HG02852 (cell line): ENCODE measurements around the gene LSM7.

Experiments used
- ATAC-seq: cut with Tn5 transposase; IDR thresholded peaks from one replicate; pipeline ENCODE4 v1.9.1; 2021; ENCODE audit warnings: mild to moderate bottlenecking, moderate library complexity; ENCODE audit not compliant: unreplicated experiment

Gene LSM7

DNA sequence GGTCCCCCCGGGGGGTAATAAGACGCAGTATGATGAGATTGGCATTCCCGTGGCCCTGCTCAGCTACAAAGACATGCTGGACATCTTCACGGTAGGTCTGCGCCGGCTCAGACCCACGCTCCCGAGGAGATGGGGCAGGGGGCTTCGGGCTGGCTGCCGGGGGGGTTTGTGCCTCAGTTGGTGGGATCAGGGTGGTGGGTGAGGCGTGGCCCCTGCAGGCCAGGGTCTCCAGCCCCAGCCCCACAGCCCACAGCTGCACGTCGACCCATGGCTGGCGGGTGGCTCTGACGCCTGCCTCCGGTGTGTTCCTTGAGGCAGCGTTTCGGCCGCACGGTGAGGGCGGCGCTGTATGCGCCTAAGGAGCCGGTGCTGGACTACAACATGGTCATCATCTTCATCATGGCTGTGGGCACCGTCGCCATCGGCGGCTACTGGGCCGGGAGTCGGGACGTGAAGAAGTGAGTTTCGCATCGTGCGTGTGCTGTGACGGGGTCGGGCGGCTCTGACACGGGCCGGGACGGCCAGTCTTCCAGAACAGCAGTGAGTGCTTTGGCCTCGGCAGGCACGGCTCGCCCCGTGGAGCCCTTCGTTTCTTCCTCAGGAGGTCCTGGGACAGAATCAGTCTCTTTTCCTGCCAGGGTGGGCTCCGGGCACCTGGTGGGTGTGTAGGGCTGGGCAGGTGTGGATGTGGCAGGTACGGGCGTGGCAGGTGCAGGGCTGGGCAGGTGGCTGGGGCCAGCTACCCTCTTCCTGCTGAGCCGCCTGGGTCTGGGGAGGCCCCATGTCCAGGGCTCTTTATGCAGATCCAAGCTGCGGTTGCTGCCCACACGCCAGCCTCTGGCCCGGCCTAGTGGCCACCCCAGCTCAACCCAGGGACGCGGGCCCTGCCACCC lies 10.6 kb upstream of the LSM7 start:
- no peak for ATAC-seq

DNA sequence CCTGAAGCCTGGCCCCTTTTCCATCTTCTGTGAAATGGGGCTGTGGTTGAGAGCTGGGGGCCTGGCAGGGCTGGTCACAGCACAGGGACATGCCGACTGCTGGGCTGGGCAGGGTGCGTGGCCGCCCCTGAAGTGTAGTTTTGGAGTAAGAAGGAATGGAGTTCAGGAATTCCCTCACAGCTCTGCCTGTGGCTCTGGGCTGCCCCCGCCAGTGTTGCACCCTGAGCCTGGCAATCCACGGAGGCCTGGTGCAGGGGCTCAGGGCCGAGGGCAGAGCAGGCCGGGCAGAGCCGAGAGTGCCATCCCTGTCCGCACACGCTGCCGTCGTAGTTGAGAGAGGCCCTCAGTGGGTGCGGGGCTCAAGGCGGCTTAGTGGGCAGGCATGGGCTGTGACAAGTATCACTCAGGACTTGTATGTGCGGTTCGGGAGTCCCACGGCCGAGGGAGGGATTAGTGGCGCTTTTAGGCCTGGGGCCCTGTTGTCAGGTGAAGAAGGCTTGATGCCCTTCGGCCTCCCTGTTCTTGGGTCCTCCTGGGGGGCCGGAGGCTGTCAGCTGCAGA lies 9.7 kb upstream of the LSM7 start:
- ATAC-seq, result no peak

DNA sequence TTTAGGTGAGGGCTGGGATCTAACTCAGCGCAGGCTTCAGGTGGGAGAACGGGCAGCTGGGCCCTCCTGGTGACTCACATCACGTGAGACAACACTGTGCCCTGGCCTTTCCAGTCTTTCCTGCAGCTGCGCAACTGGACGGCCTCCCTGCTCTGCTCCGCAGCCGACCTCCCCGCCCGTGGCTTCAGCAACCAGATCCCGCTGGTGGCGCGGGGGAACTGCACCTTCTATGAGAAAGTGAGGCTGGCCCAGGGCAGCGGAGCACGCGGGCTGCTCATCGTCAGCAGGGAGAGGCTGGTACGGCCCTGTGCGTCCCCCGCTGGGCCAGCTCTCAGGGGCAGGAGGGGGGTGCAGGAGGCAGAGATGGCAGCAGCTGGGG lies 8.9 kb upstream of the LSM7 start:
- no peak for ATAC-seq

DNA sequence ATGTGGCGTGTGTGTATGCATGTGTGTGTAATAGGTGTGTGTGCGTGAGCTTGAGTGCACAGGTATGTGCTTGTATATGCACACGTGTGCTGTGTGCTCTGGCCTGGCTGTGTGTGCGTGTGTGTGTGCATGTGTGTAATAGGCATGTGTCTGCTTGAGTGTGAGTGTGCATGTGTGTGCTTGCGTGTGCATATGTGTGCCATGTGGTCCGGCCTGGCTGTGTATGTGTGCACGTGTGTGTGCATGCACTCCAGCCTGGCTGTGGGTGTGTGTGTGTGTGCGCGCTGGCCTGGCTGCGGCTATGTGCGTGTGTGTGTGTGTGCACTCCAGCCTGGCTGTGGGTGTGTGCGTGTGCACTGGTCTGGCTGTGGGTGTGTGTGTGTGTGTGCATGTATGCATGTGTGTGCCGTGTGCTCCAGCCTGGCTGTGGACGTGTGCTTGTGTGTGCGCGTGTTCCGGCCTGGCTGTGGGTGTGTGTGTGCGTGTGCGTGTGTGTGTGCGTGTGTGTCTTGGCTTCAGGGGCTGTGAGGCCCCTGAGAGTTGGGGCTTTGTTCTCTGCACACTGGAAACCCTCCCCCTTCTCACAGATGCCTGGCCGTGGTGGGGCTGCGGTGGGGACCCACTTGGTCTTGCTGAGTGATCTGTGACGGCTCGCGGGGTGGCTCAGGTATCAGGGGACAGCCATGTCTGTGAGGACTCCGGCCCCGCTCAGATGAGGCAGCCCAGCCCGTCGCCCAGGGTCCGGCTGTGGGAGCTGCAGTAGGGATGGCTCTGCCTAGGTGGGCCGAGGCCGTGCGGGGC lies 8.3 kb upstream of the LSM7 start:
- ATAC-seq, result no peak

DNA sequence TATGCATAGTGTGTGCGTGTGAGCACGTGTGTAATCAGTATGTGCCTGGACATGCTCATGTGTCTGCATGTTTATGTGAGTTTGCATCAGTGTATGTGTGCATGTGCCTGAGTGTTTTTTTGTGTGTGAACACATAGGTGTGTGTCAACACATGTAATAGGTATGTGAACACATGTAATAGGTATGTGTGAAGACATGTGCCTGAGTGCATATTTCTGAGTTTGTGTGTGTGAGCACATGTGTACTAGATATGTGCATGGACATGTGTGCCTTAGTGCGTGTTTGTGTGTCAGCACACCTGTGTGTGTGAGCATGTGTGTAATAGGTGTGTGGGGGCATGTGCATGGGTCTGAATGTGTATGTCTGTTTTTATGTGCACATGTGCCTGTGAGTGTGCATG lies 7.5 kb upstream of the LSM7 start:
- no peak for ATAC-seq

DNA sequence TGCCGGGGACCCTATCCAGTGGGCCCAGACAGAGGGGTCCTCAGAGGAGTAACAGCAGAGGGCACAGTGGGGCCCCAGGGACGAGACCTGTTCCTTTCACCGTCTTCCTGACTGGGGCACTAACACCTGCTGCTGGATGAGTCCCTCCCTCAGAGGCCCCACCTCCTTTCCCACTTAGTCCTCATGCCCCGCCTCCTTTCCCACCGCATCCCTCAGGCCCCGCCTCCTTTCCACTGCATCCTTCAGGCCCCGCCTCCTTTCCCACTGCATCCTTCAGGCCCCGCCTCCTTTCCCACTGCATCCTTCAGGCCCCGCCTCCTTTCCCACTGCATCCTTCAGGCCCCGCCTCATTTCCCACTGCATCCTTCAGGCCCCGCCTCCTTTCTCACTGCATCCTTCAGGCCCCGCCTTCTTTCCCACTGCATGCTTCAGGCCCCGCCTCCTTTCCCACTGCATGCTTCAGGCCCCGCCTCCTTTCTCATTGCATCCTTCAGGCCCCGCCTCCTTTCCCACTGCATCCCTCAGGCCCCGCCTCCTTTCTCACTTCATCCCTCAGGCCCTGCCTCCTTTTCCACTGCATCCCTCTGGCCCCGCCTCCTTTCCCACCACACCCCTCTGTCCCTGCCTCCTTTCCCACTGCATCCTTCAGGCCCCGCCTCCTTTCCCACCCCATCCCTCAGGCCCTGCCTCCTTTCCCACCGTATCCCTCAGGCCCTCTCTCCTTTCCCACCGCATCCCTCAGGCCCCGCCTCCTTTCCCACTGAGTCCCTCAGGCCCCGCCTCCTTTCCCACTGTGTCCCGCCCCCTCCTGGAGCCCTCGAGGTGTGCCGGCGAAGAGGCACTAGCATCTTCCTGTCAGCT lies 6.8 kb upstream of the LSM7 start:
- ATAC-seq, result no peak

DNA sequence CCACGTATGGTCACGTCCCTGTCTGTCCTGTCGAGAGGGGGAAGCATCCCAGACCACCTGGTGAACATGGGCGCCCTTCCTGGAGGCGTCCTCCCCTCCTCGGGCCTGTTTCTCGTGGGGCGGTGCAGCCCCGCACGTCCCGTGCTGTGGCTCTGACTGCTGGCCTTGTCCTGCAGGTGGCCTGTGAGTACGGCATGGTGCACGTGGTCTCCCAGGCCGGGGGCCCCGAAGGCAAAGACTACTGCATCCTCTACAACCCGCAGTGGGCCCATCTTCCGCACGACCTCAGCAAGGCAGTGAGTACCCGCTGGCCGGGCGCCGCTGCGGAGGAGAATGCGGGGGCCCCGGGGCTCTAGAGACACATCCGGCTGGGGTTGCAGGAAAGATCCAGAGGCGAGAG lies 6.0 kb upstream of the LSM7 start:
- no peak for ATAC-seq

DNA sequence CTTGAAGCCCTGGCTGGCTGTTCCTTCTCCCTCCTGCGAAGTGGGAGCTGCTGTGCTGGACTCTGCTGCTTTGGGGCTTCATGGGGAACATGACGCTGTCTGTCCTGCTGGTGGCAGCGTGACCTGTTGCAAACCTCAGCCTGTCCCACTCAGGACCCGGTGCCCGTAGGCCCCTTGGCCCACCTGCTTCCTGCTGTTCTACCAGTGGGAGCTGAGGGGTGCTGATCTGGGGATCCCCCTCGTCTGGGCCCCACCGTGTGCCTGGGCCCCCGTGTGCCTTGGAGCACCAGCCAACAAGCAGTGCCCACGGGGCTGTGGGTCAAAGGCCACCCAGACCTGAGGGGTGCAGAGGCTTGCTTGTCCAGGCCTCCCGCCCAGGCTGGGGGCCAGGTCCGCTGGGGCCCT lies 5.4 kb upstream of the LSM7 start:
- no peak for ATAC-seq

DNA sequence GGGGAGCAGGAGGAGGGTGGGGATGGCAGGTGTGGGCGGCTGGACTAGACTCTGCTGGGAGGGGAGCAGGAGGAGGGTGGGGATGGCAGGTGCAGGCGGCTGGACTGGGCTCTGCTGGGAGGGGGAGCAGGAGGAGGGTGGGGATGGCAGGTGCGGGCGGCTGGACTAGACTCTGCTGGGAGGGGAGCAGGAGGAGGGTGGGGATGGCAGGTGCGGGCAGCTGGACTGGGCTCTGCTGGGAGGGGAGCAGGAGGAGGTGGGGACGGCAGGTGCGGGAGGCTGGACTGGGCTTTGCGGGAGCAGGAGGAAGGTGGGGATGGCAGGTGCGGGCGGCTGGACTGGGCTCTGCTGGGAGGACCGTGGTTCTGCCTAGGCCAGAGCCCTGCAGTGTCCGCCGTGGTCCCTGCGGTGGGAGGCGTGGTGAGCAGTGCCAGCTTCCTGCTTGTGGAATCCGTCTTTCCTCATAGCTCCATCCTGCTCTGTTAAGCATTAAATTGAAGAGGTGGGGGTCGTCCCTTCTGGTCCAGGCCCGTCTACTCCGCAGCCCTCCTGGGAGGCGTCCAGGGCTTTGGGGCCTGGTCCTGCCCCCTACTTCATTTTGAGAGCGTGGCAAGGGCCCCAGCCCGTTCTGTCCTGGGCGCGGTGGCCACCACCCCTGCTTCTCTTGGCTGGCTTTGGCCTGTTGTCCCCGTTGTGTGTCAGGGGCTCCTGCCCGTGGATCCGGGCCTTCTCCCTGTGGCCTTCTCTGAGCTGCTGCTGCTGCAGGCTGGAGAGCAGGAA lies 4.8 kb upstream of the LSM7 start:
- ATAC-seq, result no peak

DNA sequence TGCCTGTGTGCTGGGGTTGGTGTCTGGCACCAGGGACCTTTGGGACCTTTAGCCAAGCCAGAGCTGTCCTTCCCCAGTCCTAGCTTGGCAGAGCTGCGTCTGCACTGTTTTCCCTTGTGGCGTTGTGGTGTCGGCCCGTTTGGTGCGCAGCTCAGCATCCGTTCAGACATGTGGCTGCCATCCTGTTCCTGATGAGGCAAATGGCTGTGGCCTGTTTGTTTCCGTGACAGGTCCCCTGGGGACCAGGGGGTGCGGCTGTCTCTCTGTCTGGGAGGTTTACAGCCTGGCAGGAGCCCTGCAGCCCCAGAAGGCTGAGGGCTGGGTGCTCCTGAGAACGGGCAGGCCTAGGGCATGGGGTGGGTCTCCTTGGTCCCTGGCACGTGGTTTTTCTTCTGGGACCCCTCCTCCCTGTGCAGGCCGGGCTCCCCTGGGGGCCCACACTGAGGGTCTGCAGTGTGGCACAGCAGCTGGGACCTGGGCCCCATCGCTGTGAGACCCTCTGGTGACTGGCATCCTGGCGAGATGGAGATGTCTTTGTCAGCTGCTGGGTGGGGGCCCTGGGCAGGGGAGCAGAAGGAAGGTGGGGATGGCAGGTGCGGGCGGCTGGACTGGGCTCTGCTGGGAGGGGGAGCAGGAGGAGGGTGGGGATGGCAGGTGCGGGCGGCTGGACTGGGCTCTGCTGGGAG lies 4.1 kb upstream of the LSM7 start:
- ATAC-seq, result no peak

DNA sequence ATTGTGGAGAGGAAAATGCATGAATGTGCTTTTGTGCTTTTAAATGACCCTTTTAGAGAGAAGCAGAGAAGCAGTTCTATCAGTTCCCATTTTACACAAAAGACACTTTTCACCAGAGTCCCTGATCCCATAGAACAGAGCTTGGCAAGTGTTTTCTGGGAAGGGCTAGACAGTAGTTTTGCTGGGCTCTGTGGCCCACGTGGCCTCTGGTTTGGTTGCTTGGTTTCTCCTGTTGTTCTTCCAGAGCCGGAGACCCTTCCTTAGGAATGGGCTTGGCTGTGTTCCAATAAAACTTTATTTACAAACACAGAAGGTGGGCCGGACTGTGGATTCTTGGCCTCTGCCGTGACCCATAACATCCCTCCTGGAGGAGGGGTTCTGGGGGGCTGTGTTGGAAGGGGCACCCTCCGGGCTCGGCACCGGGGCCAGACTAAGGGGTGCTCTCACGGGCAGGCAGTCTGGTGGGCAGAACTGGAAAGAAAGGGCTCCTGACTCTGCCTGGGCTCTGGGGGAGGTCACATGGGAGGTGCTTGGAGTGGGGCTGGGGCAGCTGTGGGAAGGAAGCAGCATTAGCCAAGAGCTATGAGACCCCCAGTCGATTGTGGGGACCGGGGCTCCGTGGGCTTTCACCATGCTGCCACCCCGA lies 3.3 kb upstream of the LSM7 start:
- ATAC-seq, result no peak

DNA sequence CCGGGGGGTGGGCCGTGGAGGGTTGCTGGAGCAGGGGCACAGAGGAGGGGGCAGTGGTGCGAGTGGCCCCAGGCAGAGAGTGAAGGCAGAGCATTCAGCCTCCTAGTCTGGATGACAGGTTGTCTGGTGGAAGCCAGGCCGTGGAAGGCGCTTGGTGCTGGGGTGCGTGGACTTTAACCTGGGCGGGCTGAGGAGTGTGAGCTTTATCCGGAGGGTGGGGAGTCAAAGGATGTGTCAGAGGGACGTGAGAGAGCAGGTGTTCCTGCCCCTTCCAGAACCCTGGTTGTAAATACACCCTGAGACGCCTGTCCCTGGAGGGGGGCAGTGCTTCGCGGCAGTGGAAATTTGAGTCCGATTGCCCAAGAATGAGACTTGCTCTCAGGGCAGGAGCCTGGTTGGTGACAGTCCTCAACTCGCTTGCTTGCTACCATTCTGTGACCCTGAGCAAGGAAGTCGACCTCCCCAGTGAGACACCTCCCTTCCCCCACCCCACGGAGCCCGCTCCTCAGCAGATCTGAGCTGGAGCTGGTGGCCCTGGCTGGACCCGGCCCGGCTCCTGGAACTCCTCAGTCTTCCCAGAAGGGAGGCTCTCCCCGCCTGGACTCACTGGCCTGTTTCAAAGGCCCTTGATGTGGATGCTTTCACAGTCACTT lies 2.4 kb upstream of the LSM7 start:
- ATAC-seq, result no peak

DNA sequence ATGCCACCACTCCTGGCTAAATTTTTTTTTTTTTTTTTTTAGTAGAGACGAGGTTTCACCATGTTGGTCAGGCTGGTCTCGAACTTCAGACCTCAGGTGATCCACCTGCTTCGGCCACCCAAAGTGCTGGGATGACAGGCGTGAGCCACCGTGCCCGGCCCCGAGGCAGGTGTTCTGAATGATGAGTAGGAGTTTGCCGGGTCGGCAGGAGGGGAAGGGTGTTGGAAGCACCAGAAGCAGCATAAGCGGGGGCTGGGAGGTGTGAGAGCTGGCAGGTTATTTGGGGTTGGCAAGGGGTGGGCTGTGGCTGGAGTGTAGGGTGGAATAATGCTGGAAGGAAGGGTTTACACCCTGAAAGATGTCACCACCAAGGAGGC lies 1.9 kb upstream of the LSM7 start:
- no peak for ATAC-seq

DNA sequence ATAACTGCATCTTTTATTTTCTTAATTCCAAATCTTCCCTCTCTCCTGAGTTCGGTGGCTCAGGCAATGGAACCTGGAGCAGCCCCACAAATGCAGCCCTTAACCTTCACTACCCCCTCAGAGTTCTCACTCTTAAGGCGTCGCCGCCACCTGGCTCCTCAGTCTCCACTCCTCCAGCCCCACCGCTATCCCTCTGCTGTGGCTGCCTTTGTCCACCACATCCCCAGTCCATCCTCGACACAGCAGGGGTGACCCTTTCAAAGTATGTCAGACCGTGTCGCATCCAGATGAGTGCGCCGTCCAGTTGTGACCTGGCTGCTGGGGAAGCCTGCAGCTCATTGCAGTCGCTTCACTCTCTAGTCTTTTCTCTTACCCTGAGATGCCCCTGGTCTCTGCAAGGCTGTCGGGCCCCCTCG lies 1.1 kb upstream of the LSM7 start:
- no peak for ATAC-seq

DNA sequence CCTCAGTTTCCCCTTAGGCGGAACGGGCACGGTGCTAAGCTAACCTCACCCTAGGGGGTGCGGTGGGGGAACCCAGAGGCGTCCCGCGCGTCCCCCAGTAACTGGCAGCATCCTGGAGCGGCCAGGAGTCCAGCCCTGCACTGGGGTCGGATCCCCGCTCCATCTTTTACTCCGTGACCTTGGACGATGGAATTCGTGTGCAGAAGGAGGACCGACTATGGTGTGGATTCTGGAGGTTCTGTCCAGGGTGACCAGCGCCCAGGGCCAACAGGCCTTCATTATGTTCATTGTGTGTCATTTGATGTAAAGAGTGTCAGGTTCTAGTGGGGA lies 728 bp upstream of the LSM7 start:
- ATAC-seq, result no peak

DNA sequence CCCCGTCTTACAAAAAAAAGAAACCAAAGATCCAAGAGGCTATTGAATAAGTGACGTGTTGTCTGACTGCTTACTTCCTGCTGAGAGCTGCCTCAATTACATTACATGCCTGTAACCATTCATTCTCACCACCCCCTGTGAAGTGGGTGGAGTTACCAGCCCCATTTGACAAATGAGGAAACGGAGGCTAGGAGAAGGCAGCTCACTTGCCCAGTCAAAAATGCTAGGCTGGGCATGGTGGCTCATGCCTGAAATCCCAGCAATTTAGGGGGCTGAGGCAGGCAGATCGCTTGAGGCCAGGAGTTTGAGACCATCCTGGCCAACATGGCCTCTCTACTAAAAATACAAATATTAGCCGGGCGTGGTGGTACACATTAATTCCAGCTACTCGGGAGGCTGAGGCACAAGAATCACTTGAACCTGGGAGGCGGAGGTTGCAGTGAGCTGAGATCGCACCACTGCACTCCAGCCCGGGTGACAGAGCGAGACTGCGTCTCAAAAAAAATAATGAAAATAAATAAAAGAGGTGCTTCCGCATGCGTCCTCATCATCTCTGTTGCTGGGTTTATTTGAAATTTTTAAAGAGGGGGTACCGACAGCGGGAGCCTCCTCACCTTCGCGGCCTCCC lies 499 bp downstream of the LSM7 start:
- no peak for ATAC-seq

DNA sequence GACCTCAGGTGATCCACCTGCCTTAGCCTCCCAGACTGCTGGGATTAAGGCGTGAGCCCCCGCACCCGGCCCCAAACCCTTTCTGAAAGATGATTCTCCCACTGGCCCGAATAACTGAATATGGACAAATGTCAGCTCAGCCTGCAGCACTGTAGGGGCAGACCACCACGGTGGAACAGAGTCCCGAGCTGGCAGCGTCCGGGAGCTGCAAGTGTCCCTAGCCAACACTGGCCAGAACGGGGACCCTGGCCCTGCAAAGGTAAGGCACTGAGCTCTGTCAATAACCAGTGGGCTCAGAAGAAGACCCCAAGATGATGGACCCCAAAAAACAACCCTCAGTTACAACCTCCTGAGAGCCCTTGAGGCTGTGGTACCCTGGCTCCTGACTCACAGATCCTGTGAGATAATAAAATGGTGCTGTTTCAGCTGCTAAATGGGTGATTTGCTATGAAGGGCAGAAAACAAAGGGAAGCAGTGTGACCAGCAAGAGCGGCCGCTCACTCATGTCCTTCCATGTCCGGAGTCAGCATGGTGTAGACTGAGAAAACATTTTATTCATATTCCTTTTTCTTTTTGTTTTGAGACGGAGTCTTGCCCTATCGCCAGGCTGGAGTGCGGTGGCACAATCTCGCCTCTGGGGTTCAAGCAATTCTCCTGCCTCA lies 1.6 kb downstream of the LSM7 start:
- ATAC-seq, result no peak
